PC-3 (cell line): ENCODE data around the gene CCNL2.

Source experiments
- CTCF ChIP-seq: fragments of 300-600 bp; sonication (generic); conservative IDR thresholded peaks from 2 replicates; pipeline ENCODE4 v1.5.1; 2017; ENCODE audit warnings: antibody characterized with exemption, low read depth, mild to moderate bottlenecking, low read length
- EZH2 ChIP-seq: fragments of 300-600 bp; sonication (generic); IDR thresholded peaks from one replicate; pipeline ENCODE4 v1.6.1; 2017; ENCODE audit warnings: antibody characterized with exemption, mild to moderate bottlenecking, low read length; ENCODE audit not compliant: unreplicated experiment

DNA sequence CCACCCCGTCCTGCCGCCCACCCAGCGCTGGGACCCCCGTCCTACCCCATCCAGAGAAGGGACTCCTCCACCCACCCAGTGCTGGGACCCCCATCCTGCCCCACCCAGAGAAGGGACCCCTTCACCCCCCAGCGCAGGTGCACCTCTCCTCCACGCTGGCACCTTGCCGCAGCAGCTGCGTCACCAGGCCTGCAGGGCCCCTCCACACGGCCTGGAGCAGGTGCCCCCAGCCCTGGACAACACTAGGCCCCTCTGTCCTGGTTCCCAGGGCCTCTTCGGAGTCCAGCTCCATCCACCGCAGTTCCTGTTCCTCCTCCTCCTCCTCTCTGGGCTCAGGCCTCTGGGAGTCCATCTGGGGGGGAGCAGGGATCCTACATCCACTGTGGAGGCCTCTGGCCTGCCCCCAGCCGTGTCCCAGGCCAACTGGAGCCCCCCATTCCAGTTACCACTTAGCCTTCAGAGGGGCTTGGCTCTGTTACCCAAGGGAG is 21.6 kb upstream of the CCNL2 start:
- TF ChIP-seq CTCF = no peak
- TF ChIP-seq EZH2 = no peak
